ENCODE data around the gene LRRN2.
"Not testable (repeated sequence)": the region's sequence is repeated elsewhere in the genome, so short reads cannot be mapped to it uniquely, and the experiment has no call there.

LRRN2 gene

GRCh38 chr1:204574016-204574864 is 111.3 kb downstream of the LRRN2 start:
- no peak overlapping the region for H3K27ac ChIP-seq

DNA sequence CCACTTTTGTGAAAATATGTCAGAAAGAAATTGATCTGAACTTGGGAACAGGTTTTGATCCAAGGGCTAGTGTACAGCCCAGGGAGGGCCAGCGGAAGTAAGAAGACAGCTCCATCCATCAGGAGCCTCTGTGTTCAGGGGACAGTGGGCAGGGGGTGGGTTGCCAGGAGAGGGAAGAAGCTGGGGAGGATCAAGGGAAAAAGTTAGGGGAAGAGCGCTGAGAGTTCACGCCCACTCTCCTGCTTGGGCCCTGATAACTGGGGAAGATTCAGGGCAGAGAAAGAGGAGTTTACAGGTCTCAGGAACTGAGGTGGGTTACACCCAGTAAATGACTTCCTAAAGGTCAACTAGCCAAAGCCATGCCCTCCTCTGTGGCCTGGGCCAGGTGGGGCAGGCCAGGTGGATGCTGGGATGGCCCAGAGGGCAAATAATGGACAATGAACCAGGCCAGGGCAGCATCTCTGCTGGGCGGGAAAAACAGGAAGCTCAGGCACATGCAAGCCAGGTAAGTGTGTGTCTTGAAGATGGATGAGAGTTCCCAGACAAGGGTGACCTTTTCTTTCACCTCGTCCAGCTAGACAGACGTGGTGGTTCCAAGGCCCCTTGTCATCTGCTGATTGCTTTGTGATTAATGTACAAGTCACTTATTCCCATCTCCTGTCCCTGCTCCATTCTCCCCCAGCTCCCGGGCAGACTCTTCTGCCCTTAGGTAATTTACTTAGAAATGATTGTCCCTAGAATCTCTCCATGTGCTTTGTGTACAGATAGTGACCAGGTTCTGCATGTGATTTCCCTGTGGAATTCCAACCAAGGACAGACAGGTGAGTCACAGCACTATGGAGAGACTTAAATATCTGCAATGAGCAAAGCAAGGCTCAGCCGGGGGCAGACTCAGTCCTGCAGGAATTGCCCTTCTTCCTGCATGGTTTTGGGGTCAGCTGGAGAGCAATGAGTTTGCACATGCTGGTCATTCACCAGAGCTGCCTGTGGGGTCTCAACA is 112.3 kb downstream of the LRRN2 start:
- H3K27ac ChIP-seq, result no peak overlapping the region
- TF ChIP-seq CTCF (conservative IDR thresholded peaks at IDR 0.05), result no peak

More at GRCh38 chr1:204574016-204574864, 111.3 kb downstream of the LRRN2 start:
- TF ChIP-seq CTCF (conservative IDR thresholded peaks at IDR 0.05), result no peak

- no peak overlapping the region for H3K27ac ChIP-seq
- no peak for TF ChIP-seq CTCF (conservative IDR thresholded peaks at IDR 0.05)
Measured at GRCh38 chr1:204571631-204572030, 113.9 kb downstream of the LRRN2 start.

- no peak for TF ChIP-seq CTCF (conservative IDR thresholded peaks at IDR 0.05)
- no peak overlapping the region for H3K27ac ChIP-seq
Measured at GRCh38 chr1:204571128-204571527, 114.4 kb downstream of the LRRN2 start.

GRCh38 chr1:204570021-204570420 is 115.5 kb downstream of the LRRN2 start:
- not testable (repeated sequence) for H3K27ac ChIP-seq

- no peak for TF ChIP-seq CTCF (conservative IDR thresholded peaks at IDR 0.05)
- no peak overlapping the region for H3K27ac ChIP-seq
Measured at GRCh38 chr1:204569478-204569877, 116.1 kb downstream of the LRRN2 start.

GRCh38 chr1:204568576-204569315 is 116.8 kb downstream of the LRRN2 start:
- H3K27ac ChIP-seq, result no peak overlapping the region
- TF ChIP-seq CTCF (conservative IDR thresholded peaks at IDR 0.05), result no peak

All from VCaP (cell line).